ENCODE results near the gene WDSUB1.

DNA sequence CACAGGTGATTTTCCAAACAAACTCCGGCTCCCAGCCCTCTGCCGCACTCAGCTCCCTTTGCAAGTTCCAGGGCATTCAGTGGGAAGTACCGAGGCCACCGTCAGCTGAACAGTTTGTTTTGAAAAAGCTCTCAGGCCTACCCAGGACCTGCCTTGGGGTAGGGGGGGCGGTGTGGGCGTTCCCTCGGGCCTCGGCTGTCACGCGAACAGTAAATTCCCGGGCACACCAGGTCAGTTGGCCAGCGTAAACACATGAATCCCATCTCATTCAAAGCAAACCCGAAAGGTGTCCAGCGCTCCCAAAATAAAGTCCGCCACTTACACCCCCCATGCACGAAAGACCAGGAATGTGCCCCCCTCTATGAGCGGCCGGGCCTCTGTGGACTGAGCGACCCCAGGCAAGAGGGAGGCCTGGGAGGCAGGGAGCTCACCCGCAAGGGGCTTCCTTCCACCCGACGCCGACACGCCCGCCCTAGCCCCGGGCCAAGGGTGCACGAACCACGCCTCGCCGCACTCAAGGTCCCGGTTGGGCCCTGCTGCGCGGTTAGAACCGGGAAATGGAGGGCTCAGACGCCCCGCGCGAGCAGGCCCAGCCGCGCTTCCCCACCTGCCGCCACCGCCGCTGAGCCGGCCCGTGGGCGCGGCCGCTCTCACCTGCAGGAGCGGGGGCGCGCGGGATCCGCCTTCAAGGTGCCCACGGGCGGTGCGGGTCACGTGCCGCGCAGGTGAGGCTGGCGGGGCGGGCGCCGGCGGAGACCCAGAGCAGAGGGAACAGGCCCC, at the start of gene WDSUB1:
- TF ChIP-seq TAF1 (IDR thresholded peaks at IDR 0.05; ENCODE audit: borderline replicate concordance, insufficient read depth, low read length), result no peak
- TF ChIP-seq POLR2AphosphoS5 (IDR thresholded peaks at IDR 0.05; ENCODE audit: low read depth, low read length), result no peak
